ENCODE results near the gene GAN.
"Not testable (repeated sequence)": the region's sequence is repeated elsewhere in the genome, so short reads cannot be mapped to it uniquely, and the experiment has no call there.

GAN gene

DNA sequence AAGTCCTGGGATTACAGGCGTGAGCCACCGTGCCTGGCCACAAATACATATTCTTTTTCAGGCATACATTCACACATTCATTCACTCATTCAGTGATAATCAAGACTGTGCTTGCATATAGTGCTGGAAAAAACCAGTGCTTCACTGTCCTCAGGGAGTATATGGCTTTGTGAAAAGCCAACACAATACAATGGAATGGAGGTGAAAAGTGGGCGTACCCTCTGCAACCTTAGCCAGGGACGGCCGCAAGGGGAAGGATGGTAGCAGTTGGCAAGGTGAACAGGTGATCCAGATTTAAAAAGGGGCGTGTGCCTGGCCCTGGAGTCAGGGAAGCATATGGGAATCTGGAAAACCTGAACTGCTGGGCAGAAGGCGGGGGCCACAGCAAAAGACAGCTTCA is 18.1 kb upstream of the GAN start:
- no peak for DNase-seq (ENCODE audit: low read depth in 2 of 3, low spot score in 2 of 3)

DNA sequence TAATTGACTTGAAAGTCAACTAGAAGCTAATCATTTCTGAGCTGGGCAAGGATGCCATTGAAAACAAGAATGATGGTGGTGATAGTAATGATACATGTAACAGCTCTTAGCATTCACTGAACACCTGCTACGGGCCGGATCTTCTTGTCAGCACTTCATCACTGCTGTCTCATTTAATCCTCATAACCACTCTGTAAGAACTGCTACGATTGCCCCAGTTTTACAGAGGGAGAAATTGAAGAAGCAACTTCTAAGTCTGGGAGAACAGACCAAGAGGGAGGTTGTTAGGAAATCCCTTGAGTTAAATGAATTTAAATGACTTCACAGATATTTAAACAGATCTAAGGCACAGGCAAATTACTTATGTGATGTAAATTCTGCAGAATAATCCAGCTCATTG is 7.0 kb upstream of the GAN start:
- no peak for DNase-seq (ENCODE audit: low read depth in 2 of 3, low spot score in 2 of 3)

DNA sequence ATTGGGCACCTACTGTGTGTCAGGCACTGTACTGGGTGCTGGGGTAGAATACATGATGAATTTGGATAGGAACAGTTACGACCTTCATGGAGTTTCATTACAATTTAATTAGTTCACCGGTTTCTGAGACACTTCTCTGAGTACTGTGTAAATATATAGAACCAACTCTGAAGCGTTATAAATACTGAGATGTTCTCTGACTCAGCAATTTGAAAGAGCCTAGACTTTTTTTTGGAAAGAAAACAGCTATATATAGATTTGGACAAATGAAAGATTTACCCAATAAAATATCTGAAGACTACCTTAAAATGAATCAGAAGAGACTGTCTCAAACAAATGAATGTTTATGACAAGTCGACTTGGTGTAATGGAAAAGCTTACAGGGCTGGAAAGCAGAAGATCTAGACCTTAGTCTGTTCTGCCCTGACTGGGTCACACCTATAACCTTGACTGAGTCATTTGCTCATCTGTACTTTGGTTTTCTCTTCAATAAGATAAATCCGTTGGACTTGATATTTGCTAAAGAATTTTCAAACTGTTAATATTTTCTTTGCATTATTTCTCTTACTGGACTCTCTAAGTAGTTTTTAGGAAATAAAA is 4.6 kb upstream of the GAN start:
- DNase-seq (ENCODE audit: low read depth in 2 of 3, low spot score in 2 of 3): no peak

DNA sequence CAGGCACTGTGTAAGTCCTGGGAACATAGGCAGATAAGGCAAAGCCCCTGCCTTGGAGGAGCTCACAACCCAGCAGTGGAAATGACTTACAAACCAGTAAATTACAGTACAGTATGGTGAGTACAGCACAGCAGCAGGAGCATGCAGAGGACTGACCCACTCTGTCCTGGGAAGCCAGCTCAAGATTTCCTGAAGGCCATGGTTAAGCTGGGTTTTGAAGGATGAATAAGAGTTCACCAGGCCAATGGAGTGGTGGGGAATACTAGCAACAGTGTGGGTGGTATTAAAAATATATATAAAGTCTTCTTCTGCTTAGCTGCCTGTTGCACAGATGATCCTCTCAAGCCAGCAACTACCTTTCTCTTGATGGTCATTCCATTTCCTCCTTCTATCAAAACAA is 3.0 kb upstream of the GAN start:
- no peak for DNase-seq (ENCODE audit: low read depth in 2 of 3, low spot score in 2 of 3)

DNA sequence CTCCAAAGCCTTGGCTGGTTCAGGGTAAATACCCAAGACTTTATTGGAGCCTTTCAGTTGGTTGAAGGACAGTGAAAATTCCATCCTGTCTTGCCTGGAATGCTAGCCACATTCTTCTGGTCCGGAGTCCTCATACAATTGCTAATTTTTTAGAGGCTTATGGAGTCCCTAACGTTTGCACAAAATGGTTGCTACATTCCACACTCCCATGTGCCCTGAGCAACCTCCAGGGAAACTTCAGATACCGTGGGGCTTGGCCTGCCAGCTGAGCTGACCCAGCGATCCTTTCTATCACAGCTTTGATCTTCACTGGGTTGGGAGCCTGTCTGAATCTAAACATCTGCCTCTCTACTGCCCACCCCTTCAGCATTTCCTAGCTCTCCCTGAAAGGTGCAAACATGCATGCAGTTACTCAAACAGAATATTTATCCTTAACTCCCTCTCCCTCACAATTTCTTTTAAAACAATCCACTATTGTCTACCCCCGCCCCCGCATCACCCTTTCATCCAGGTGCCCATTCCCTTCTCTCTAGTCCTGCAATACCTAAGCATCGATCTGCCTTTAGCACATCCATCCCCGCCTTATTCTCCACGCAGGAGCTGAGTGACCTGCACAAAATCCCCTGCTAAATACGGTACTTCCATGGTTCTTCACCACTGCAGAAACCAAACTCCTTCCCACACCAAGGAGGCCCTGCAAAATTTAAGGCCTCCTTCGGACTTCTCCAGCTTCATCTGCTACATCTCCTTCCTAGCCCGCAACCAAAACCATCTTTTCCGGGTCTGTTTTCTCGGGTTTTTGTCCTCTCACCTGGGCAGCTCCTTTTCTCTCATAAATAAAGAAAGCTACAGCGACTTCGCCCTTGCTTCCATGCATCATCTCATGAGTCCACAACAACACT is 810 bp upstream of the GAN start:
- no peak for DNase-seq (ENCODE audit: low read depth in 2 of 3, low spot score in 2 of 3)

DNA sequence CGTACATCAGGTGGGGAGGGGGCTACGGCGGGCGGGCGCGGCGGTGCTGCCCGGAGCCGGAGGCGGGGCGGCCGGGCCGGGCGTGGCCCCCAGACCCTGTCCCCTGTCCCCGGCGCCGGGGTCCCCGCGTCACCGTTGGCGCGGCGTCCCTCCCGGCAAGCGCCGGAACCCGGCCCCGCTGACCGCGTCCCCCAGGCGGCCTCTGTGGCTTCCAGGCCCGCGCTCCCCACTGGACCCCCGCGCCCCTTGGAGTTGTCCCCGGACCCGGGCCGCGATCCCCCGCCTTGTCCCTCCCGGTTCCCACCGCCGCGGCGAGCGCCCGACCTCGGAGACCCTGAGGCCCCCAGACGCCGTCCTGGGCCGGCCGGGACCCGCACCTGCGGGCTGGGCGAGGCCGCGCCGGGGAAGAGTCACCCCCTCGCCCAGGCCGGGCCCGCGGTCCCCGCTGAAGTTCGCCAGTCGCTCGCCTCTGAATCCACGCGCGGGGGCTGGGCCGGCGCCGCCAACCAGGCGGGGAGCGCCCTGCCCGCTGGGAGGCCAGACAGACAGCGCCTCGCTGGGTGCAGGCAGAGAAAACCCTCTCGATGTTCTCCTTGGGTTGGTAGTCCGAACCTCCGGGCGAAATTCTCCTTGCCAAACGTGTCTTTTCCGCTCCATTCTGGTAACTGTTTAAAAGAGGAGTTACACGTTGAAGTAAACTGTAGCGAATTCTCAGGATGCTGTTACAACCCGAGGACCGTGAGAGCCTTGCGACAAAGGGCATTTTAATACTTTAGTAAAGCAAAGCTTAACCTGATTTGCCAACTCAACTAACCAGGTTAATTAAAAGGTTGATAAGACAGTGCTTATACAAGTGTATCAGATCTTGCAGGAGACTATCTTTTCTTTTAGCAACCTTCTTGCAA is 761 bp downstream of the GAN start:
- peak; percentile 14 to 38 (median 17) for DNase-seq (ENCODE audit: low read depth in 2 of 3, low spot score in 2 of 3)

DNA sequence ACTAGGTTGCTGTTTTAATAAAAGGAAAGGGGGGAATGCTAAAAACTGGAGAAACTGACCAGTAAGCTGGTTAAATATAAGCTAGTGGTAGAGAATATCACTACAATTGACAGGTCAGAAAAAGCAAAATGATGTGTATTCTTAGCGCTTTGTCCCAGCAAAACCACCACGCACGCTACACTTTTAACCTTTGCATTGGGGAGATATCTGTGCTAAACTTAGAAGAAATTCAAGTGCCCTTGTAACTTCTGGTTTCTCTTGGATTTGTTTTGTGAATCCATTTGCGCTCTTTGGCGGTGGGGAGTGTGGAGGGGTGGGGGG is 1.4 kb downstream of the GAN start:
- DNase-seq (ENCODE audit: low read depth in 2 of 3, low spot score in 2 of 3): no peak

DNA sequence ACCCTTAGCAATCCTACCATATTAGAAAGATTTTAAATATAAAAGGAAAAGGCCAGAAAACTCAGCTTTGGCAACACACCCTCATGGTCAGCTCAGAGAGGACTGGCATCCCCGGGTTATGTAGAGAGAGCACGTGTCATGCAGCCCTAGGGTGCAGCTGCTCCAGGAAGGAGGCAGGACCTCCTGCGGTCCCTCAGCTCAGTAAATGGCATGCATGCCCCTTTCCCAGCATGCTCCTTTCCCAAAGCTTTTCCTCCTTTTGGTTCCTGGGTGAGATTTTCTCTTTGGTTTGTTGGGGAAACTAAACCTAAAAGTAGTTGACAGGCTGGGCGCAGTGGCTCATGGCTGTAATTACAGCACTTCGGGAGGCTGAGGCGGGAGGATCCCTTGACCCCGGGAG is 3.9 kb downstream of the GAN start:
- DNase-seq (ENCODE audit: low read depth in 2 of 3, low spot score in 2 of 3): no peak

DNA sequence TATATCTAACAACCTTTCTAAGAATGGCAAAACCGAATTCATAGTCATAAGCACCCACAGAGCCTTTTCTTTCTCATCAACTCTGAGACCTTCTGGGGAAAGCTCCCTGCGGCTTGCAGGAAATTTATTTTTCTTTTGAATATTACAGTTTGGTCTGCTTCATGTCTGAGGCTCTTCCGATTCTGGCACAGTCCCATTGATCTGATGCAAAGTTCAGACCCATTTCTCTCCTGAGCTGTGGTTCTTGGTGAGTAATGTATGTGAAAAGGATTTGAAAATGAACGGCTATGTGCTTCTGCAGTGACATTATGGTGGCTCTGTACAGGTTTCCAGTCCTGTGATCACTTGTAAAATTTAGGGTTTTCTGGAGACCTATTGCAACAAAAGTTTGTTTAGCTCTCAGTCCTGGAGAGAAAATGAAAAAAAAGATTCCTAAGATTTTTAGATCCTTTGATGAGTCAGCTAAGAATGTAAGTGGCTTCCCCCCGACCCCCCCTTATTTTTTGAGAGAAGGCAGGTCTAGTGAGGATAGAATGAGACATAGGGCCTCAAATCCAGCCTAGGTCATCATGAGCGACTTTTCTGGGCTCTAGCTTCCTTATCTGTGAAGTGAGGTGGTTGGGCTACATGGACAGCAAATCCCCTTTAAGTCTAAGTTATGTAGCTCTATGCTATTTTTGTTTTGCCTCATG is 4.6 kb downstream of the GAN start:
- DNase-seq (ENCODE audit: low read depth in 2 of 3, low spot score in 2 of 3): no peak

DNA sequence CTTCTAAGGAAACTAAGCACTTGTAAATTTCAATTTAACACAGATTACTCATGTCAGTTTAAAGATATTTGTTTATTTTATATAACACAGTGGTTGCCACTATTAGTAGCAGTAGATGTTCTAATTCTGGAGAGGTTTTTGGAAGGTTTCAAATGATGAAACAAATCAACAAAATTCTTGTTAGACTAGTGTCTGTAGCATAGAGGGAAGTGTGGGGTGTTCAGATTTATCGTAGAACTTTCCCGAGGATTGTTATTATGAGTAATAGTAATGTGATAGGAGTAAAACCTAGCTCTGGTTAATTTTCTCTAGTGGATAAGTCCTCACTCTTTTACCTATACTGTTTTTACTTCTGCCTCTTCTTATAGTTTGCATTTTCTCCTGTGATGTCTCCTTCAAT is 6.3 kb downstream of the GAN start:
- no peak for DNase-seq (ENCODE audit: low read depth in 2 of 3, low spot score in 2 of 3)

DNA sequence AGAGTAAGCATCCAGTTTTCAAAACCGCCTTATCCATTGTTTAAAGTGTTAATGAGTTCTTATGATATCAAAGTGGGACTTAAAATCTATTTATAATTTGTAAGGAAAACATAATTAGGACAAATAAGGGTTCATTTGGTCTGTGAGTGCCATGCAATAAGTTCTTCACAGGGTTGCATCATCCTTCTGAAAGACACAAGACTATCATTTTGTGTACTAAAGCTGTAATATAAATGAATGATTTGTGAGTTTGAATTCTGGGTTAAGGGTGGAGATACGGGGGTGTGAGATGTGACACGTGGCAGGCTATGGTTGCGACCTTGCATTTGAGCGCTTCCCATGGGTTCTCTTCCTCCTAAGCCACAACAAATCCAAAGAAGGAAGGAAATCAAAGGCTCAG is 6.8 kb downstream of the GAN start:
- DNase-seq (ENCODE audit: low read depth in 2 of 3, low spot score in 2 of 3): no peak

DNA sequence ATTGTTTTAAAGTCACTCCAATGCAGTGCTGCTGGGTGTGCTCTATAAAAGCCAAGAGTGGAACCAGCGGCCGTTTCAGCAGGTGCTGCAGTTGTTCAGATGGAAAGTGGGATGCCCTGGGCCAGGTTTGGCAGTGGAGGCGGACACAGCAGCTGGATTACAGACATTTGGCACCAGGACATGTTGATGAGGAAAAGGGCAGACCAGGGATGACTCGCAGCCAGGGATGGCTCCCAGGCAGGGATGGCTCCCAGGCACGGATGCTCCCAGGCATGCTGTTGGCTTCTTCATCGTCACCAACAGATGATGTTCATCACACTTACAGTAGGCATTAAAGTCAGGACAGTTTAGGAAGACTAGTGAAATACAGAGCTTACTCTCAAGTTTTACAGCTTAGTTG is 10.0 kb downstream of the GAN start:
- DNase-seq (ENCODE audit: low read depth in 2 of 3, low spot score in 2 of 3): no peak

DNA sequence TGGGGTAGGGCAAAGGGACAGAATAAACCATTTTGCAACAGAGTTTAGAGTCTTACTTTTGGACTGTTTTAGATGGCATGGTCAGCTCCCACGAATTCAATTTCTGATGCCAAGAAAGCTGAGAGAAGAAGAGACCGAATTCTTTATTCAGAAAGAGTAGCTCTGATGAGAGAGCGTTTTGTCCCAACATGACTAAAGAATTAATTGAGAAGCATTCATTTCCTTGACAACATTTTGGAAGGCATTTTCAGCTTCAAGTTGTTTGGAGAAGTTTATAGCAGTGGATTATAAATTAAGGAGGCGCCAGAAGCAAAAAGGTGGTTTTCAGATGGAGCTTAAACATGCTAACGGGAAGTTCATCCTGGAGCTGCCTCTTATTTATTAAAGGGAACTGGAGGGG is 12.2 kb downstream of the GAN start:
- no peak for DNase-seq (ENCODE audit: low read depth in 2 of 3, low spot score in 2 of 3)

DNA sequence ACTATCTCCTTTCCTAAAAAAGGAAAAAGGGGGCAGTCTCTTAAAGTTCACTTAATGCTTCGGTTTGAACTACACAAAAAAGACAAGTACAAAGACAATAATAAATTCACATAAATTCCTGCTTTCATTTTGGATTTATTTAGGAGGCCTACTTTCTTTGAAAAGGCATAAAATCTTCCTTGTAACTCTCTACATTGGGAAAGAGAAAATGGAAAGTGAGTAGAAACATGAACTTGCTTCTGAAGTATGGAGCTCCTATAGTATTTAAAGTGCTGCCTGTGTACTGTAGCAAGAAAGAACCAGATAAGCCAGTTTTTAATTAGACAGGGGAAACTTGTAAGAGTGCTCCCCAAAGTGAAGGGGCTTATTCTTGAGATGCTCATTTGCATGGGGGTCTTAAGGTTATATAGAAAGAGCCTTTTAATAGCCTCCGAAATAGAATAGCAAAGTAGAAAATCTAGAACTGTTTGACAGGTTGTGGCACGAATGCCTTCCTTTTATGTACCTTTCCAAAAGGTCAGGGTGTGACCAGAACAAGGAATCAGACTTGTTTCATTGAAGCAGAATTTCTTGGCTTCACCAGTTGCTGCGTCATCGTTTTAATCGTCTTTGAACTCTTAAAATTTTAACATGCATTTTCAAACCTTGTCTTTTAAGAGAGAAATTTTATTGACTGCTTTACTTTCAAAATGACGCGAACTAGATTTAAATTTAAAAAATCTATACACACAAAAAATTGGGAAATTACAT is 12.9 kb downstream of the GAN start:
- no peak for DNase-seq (ENCODE audit: low read depth in 2 of 3, low spot score in 2 of 3)

DNA sequence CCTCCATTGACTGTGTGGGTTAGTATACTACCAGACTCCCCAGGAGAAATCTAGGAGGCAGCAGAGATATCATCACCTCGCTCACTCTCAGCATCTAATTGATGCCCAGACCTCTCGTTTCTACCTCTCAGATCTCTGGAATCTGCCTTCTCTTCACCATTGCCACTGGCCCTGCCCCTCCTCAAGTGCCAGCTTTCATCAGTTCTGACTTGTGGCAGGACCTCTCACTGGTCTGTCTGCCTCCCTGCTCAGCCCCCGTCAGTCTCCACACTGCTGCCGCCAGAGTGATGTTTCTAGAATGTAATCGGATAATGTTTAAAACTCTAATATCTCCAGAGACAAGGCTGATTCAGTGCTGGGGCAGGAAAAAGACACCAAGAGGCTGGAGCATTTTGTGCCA is 15.2 kb downstream of the GAN start:
- no peak for DNase-seq (ENCODE audit: low read depth in 2 of 3, low spot score in 2 of 3)

DNA sequence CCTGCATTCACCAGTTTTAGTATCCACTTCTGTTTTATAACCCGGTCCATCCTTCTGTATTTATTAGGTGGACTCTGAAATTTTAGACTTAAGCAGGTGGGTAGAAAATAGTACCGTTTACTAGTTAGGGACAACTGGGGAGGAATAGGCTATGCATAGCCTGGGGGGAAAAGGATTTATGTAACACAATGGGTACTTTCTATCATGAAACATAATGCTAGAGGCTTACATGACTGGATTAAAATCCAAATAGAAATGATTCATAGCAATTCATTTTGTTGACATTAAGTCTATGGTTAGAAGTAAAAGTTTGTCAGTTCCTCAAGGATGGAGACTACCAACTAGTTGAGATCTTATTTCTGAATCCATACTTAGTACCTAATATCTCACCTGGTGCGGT is 18.6 kb downstream of the GAN start:
- DNase-seq (ENCODE audit: low read depth in 2 of 3, low spot score in 2 of 3): no peak

DNA sequence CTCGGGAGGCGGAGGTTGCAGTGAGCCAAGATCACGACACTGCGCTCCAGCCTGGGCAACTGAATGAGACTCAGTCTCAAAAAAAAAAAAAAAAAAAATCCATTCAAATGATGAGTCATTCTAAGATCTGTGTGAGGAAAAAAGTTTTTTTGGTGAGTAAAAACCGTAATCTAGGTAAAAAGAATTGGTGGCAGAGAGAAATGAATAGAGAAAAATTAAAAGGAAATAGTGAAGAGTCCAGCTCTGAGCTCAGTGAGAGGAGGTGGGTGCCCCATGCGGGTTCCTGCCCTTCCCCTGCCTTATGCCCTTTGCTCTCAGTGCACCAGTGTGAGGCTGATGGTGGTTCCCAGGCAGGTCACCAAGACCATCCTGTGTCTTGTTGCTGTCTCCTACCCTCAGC is 20.9 kb downstream of the GAN start:
- DNase-seq (ENCODE audit: low read depth in 2 of 3, low spot score in 2 of 3): peak in 1 of 3 experiments; percentile 11

DNA sequence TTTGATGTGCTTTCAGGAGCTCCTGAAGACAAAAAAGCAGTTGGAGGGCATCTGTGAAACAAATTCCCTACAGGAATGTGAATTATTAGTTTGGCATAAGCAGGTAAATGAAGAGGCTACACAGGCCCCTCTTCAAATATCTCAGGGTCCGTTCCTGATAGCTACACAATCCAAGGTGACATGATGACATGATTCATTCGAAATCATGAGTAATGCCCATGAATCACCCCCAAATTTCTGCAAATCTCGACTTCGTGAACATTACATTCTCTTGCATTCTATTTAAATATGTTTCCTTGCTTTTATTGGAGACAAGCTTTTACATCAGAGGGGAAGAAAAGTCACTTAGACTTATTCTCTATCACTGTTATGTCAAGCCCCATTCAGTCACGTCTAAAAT is 22.3 kb downstream of the GAN start:
- DNase-seq (ENCODE audit: low read depth in 2 of 3, low spot score in 2 of 3): no peak

DNA sequence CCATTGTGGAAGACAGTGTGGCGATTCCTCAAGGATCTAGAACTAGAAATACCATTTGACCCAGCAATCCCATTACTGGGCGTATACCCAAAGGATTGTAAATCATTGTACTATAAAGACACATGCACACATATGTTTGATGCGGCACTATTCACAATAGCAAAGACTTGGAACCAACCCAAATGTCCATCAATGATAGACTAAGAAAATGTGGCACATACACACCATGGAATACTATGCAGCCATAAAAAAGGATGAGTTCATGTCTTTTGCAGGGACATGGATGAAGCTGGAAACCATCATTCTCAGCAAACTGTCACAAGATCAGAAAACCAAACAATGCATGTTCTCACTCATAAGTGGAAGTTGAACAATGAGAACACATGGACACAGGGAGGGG is 30.4 kb downstream of the GAN start:
- not testable (repeated sequence) for DNase-seq (ENCODE audit: low read depth in 2 of 3, low spot score in 2 of 3)

DNA sequence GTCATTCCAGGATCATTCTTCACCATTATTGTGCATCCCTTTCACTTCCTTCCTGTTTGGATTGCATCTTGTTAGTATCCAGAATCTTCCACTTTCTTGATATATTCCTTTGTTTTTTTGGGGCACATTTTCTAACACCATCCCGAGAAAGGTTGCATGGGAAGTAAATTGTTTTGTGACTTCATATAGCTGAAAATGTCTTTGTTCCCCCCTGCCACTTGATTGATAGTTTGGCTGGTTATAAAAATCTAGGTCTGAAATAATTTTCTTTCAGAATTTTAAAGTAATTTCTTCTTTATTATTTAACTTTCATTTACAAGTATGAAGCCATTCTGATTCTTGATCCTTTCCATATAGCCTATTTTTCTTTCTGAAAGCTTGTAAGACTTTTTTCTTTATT is 32.7 kb downstream of the GAN start:
- no peak for DNase-seq (ENCODE audit: low read depth in 2 of 3, low spot score in 2 of 3)

Measured in activated CD8-positive, alpha-beta memory T cell treated with anti-CD3 and anti-CD28 coated beads for 48 hours (primary cell).